H1 (cell line): ENCODE measurements around the gene PROM2.

Source experiments
- EGR1 ChIP-seq: IDR thresholded peaks from 2 replicates; pipeline ENCODE4 v1.6.1; 2011; ENCODE audit warnings: low read depth, low read length, borderline replicate concordance
- GABPA ChIP-seq: IDR thresholded peaks from 2 replicates; pipeline ENCODE4 v1.6.1; 2011; ENCODE audit warnings: mild to moderate bottlenecking, low read length, moderate library complexity, borderline replicate concordance; ENCODE audit not compliant: insufficient read depth
- JUND ChIP-seq: IDR thresholded peaks from 2 replicates; pipeline ENCODE4 v1.6.1; 2011; ENCODE audit warnings: mild to moderate bottlenecking, improper control_type of control experiment, low read length

- TF ChIP-seq JUND (no peak), EGR1 (no peak), GABPA (no peak)
Observed at GRCh38 chr2:95281786-95282185, 7.5 kb downstream of the PROM2 start.
